DND-41 (cell line): Measurements from ENCODE around the gene EFHD2.

Experiments
- ATAC-seq: fragments of 200-7000 bp; cut with Tn5 transposase; 3 replicates; pipeline ENCODE4 v1.9.1; 2021; ENCODE audit warnings: low read depth; ENCODE audit not compliant: insufficient read depth
- DNase-seq: peaks from one replicate; pipeline ENCODE4 v3.0.0-alpha.2; 2020
- H2AFZ ChIP-seq: 2 replicates; pipeline ENCODE4 v1.6.0; 2012; ENCODE audit warnings: low read depth, low read length
- H3K27ac ChIP-seq: 2 replicates; pipeline ENCODE4 v1.5.1; 2012; ENCODE audit warnings: low read length, inconsistent platforms
- H3K27me3 ChIP-seq: fragments of 200-600 bp; sonication (generic); 2 replicates; pipeline ENCODE4 v1.6.0; 2012; ENCODE audit warnings: low read length, mild to moderate bottlenecking, inconsistent platforms; ENCODE audit not compliant: insufficient read depth, poor library complexity
- H3K36me3 ChIP-seq: 2 replicates; pipeline ENCODE4 v1.5.1; 2012; ENCODE audit warnings: low read length, inconsistent platforms; ENCODE audit not compliant: insufficient read depth
- H3K4me1 ChIP-seq: 2 replicates; pipeline ENCODE4 v1.5.1; 2012; ENCODE audit warnings: mild to moderate bottlenecking, low read length; ENCODE audit not compliant: insufficient read depth
- H3K4me2 ChIP-seq: 2 replicates; pipeline ENCODE4 v1.6.0; 2012; ENCODE audit warnings: mild to moderate bottlenecking, moderate library complexity, low read length, inconsistent platforms; ENCODE audit not compliant: insufficient read depth
- H3K4me3 ChIP-seq, 2 experiments: fragments of 200-600 bp in 1 of 2; shearing (Covaris generic) in 1 of 2; 2 replicates each; pipeline ENCODE4 v1.5.1; 2012 to 2016; ENCODE audit warnings: inconsistent platforms in 2 of 2, low read length in 2 of 2, mild to moderate bottlenecking in 2 of 2, low read depth in 1 of 2, moderate library complexity in 1 of 2
- H3K79me2 ChIP-seq: 2 replicates; pipeline ENCODE4 v1.6.0; 2012; ENCODE audit warnings: low read length, inconsistent platforms; ENCODE audit not compliant: insufficient read depth
- H3K9ac ChIP-seq: 2 replicates; pipeline ENCODE4 v1.6.0; 2012; ENCODE audit warnings: low read depth, mild to moderate bottlenecking, inconsistent platforms, low read length, moderate library complexity
- H3K9me3 ChIP-seq: 2 replicates; pipeline ENCODE4 v1.5.1; 2012; ENCODE audit warnings: low read length, moderate library complexity, mild to moderate bottlenecking, inconsistent platforms; ENCODE audit not compliant: insufficient read depth, severe bottlenecking
- H4K20me1 ChIP-seq: 2 replicates; pipeline ENCODE4 v1.6.0; 2012; ENCODE audit warnings: low read length; ENCODE audit not compliant: insufficient read depth
- EZH2 ChIP-seq: IDR thresholded peaks from 3 replicates; pipeline ENCODE4 v1.6.1; 2012; ENCODE audit warnings: borderline replicate concordance, low read depth, mild to moderate bottlenecking, moderate library complexity, low read length, inconsistent platforms; ENCODE audit not compliant: severe bottlenecking
- TF ChIP-seq, protein P1 (sequence below): IDR thresholded peaks from 2 replicates; pipeline ENCODE4 v1.5.1; 2012; ENCODE audit warnings: borderline replicate concordance, low read length, moderate library complexity, mild to moderate bottlenecking; ENCODE audit not compliant: poor library complexity, severe bottlenecking; ENCODE audit errors: extremely low read depth

The EFHD2 gene, protein sequence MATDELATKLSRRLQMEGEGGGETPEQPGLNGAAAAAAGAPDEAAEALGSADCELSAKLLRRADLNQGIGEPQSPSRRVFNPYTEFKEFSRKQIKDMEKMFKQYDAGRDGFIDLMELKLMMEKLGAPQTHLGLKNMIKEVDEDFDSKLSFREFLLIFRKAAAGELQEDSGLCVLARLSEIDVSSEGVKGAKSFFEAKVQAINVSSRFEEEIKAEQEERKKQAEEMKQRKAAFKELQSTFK

DNA sequence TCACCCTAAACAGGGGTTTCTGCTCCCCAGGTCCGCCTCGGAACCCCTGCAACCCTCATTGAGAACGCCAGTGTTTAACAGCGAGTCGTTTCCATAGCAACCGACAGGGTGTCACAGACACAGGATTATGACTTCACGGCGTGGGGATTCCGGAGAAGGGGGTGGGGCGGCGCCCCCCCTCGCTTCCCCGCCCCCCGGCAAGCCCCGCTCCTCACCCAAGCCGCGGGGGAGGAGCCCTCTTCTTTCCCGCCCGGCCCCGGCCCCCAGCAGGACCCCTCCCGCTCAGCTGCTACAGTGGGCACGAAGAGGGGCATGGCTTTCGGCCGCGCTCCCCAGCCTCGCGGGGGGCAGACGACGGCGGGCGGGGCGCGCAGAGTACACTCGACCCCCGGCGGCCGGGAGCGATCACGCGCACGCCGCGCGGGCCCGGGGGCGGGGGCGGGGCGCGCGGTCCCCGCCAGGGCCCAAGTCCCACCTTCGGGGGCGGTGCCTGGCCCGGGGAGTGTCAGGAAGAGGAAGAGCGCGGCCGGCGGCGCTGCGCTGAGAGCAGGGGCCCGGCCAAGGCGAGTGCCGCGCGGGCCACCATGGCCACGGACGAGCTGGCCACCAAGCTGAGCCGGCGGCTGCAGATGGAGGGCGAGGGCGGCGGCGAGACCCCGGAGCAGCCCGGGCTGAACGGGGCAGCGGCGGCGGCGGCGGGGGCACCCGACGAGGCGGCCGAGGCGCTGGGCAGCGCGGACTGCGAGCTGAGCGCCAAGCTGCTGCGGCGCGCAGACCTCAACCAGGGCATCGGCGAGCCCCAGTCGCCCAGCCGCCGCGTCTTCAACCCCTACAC is at the start of gene EFHD2:
TSS of gene EFHD2 (plus strand) at position 501 of the 835 bp plus-strand sequence. CDS start at position 585, 84 bp downstream.
- Histone ChIP-seq H3K9ac (peak within 1 kb of the TSS; percentile 86), H3K9me3 (no peaks in the 10 kb centered on the region), H3K27ac (peak within 1 kb of the TSS; percentile 61), H3K4me3 (peak within 1 kb of the TSS; percentile 61 to 80), H3K4me2 (peak within 1 kb of the TSS; percentile 85), H4K20me1 (peaks cover 47% of the 10 kb centered on the region), H3K36me3 (peaks cover 6% of the 10 kb centered on the region; the same call in 1 of the 2 replicates), H2AFZ (peak within 1 kb of the TSS; percentile 86), H3K79me2 (peaks cover 16% of the 10 kb centered on the region), H3K4me1 (peaks cover 21% of the 10 kb centered on the region), H3K27me3 (peaks cover 27% of the 10 kb centered on the region)
- DNase-seq: peak; percentile 87
- no peak for TF ChIP-seq EZH2
- TF ChIP-seq, protein P1, sequence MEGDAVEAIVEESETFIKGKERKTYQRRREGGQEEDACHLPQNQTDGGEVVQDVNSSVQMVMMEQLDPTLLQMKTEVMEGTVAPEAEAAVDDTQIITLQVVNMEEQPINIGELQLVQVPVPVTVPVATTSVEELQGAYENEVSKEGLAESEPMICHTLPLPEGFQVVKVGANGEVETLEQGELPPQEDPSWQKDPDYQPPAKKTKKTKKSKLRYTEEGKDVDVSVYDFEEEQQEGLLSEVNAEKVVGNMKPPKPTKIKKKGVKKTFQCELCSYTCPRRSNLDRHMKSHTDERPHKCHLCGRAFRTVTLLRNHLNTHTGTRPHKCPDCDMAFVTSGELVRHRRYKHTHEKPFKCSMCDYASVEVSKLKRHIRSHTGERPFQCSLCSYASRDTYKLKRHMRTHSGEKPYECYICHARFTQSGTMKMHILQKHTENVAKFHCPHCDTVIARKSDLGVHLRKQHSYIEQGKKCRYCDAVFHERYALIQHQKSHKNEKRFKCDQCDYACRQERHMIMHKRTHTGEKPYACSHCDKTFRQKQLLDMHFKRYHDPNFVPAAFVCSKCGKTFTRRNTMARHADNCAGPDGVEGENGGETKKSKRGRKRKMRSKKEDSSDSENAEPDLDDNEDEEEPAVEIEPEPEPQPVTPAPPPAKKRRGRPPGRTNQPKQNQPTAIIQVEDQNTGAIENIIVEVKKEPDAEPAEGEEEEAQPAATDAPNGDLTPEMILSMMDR: no peak
- ATAC-seq: peak; percentile 95

DNA sequence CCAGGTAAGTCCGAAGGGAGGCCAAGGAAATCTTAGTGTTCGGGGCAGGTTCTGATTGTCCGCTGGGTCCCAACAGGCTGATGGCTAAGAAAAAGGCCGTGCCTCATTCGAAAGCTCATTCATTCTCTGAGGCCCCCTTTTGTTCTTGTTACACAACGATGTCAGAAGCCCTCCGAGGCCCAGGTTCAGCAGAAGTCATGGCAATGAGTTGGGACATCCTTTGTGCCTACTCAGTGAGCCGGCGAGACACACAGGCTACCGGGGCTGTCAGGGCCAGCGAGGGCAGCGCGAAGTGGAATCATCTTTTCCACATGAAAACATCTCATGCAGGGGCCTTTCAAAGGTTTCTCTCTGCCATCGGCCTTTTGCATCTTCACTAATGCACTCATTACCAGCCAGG is 49.0 kb upstream of the EFHD2 start:
- Histone ChIP-seq H2AFZ (no peak overlapping the region), H3K9ac (no peak overlapping the region), H4K20me1 (peaks cover 4% of the 10 kb centered on the region; the same call in 1 of the 2 replicates), H3K4me1 (no peaks in the 10 kb centered on the region), H3K27ac (no peak overlapping the region), H3K4me2 (no peak overlapping the region), H3K79me2 (no peaks in the 10 kb centered on the region), H3K27me3 (peaks cover 3% of the 10 kb centered on the region), H3K36me3 (no peaks in the 10 kb centered on the region), H3K4me3 (no peak overlapping the region), H3K9me3 (no peaks in the 10 kb centered on the region)
- TF ChIP-seq, protein P1: no peak
- ATAC-seq: no peak
- no peak for DNase-seq

DNA sequence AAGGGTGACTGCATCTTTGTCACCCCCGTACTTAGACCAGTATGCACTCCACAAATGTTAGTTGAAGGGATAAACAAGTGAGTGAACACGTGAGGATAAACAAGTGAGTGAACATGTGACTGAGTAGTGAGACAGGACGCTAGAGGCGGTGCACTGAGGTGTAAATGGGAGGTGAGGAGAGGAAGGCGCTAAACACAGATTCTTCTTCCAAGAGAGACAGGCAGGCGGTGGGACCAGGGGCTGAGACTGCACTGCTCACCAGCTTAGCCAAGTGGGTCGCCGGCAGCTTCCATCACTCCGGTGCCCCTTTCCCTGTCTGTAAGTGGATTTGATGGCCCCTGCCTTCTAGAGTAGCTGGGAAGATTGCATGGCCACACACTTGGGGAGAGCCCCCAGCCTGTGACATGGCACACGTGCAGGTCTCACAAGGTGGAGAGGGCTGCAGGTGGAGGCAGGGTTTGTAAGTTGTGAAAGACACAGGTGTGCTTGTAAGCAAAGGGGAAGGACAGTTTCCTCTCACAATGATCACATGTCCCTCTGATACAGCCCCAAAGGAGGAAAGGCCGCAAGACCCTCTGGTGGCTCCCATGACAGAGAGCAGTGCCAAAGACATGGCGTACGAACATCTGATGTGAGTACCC is 47.5 kb upstream of the EFHD2 start:
- Histone ChIP-seq H3K27me3 (peaks cover 3% of the 10 kb centered on the region), H3K79me2 (no peaks in the 10 kb centered on the region), H3K4me2 (no peak overlapping the region), H3K9me3 (no peaks in the 10 kb centered on the region), H2AFZ (no peak overlapping the region), H3K9ac (no peak overlapping the region), H3K4me1 (no peaks in the 10 kb centered on the region), H3K27ac (no peak overlapping the region), H3K36me3 (no peaks in the 10 kb centered on the region), H4K20me1 (peaks cover 4% of the 10 kb centered on the region; the same call in 1 of the 2 replicates), H3K4me3 (no peak overlapping the region)
- TF ChIP-seq, protein P1: no peak
- no peak for TF ChIP-seq EZH2
- DNase-seq (no peak), ATAC-seq (no peak)
